Measurements from ENCODE around the gene DIP2C.
"Not testable (repeated sequence)": the region's sequence is repeated elsewhere in the genome, so short reads cannot be mapped to it uniquely, and the experiment has no call there.

DIP2C gene

DNA sequence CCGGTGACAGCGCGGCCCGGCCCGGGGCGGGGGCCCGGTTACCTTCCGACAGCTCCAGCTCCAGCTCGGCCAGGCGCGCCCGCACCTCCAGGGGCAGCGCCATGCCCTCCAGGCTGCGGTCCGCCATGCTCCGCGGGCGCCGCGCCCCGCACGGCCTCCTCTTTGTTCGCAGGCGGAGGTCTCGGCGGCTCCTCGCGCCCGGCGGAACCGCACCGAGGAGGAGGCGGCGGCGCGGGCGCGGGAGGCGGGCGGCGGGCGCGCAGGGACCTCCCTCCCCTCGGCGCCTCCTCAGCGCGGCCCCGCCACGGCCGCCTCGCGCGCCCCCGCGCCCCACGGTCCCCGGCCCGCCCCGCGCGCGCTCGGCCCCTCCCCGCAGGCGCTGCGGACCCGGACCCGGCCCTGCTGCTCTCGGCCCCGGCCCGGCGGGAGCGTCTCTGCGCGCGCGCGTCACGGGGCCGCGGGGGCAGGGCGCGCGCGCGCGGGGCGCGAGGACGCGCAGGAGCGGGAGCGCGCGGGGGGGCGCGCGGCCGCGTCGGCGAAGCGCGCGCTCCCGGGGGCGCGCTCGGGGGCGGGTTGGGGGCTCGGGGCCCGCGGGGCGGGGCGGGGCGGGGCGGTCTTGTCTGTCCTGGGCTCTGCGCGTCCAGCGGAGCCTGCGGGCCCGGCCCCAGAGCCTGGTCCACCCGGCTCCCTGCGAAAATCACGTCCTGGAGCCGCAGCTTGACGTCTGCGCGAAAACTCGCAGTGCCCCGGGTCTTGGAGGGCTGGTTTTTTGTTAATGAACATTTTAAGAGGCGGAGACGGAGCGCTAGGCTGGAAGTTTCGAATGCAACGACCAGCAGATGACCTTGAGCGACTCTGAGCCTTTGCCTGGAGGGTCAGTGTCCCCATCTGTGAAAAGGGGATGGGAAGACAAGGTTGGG, at the start of gene DIP2C:
TSS of gene DIP2C (minus strand) at position 217 of the 920 bp plus-strand sequence. CDS start at position 127, 90 bp downstream.
- peak; percentile 55 for DNase-seq (ENCODE audit: low read depth, low spot score)

DNA sequence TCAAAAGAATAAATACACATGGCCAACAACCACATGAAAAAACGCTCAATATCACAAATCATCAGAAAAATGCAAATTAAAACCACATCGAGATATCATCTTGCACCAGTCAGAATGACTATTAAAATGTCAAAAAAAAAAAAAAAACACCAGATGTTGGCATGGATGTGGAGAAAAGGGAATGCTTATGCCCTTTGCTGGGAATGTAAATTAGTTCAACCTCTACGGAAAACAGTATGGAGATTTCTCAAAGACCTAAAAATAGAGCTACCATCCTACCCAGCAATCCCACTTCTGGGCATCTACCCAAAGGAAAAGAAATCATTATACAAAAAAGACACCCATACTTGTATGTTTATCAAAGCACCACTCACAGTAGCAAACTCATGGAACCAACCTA, 45.0 kb upstream of the DIP2C start:
- no peak for DNase-seq (ENCODE audit: low read depth, low spot score)

DNA sequence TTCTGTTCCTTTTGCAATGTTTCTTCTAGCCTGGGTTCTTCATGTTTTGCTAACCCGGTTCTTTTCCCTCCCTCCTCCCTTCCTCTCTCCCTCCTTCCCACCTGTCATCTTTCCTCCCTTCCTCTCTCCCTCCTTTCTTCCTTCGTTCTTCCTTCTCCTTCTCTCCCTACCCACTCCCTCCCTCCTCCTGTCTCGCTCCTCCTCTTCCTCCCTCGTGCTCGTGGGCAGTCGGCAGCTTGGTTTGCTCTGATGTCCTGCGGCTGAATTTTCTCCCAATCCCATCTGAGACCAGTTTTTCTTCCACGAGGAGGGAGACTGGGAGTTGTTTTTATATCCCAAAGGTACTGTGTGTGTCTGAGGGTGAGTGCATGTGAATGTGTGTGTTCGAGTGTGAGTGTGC, 43.6 kb upstream of the DIP2C start:
- DNase-seq (ENCODE audit: low read depth, low spot score): no peak

GRCh38 chr10:729213-729612, 39.7 kb upstream of the DIP2C start:
- no peak for DNase-seq (ENCODE audit: low read depth, low spot score)

GRCh38 chr10:728603-729002, 39.1 kb upstream of the DIP2C start:
- DNase-seq (ENCODE audit: low read depth, low spot score): no peak

DNA sequence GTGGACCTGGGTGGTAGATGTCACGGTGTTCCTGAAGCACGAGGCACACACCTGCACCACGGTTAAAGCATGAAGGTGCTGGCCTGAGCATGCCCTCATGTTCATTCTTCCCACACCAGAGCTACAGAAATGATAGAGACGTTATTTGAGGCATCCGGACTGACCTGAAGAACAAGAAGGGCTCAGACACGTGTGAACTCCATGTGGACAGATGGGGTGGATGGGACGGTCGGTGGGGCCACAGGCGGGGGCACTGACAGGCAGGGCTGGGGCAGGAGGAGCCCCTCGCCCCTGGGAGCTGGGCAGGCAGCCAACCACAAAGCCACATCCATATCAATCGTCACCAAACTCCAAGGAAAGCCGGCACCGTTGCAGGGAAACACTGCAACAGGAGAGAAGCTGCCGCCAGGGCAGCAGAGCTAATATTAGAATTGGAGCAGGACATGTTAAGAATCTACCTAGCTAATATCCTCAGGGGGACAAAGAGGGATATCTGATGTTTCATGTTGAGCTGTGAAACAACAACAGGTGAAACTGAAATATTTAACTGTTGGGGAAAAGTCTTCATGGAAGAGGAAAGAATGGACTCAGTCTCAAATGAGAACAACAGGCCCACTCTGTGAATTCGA, 37.8 kb upstream of the DIP2C start:
- DNase-seq (ENCODE audit: low read depth, low spot score): no peak

DNA sequence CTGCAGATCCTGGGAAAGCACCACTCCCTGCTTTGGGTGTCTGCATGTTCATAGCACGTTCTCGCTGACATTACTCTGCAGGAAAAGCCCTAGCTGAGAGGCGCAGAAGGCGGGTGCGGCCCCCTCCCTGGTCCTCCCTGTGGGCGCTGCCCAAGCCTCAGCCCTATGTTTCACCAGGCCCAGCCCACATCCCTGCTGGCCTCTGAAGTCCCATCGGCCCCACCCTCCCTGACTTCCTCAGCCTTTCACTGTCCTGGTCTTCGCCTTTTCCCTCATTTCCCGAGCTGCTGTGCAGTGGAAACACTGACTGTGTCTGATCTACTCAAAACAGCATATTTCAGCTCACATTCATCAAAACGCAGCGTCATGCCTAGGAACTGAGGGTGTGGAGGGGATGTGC, 36.3 kb upstream of the DIP2C start:
- no peak for DNase-seq (ENCODE audit: low read depth, low spot score)

GRCh38 chr10:725302-725701, 35.8 kb upstream of the DIP2C start:
- DNase-seq (ENCODE audit: low read depth, low spot score): no peak

GRCh38 chr10:723973-724372, 34.5 kb upstream of the DIP2C start:
- DNase-seq (ENCODE audit: low read depth, low spot score): no peak

GRCh38 chr10:722281-723060, 33.0 kb upstream of the DIP2C start:
- DNase-seq (ENCODE audit: low read depth, low spot score): no peak

DNA sequence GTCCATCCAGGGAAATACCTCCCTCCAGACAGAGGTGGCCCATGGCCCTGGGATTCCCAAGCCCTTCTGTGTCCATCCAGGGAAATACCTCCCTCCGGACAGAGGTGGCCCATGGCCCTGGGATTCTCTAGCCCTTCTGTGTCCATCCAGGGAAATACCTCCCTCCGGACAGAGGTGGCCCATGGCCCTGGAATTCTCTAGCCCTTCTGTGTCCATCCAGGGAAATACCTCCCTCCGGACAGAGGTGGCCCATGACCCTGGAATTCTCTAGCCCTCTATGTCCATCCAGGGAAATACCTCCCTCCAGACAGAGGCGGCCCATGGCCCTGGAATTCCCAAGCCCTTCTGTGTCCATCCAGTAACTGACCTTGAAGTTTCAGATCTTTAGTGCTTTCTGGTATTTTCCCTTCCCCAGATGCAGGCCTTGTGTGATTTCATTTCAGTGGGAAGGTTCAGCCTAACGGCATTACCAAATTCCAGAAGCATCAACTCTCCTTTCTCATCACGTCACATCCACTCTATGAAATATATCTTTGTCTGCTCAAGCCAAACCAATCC, 28.8 kb upstream of the DIP2C start:
- no peak for DNase-seq (ENCODE audit: low read depth, low spot score)

DNA sequence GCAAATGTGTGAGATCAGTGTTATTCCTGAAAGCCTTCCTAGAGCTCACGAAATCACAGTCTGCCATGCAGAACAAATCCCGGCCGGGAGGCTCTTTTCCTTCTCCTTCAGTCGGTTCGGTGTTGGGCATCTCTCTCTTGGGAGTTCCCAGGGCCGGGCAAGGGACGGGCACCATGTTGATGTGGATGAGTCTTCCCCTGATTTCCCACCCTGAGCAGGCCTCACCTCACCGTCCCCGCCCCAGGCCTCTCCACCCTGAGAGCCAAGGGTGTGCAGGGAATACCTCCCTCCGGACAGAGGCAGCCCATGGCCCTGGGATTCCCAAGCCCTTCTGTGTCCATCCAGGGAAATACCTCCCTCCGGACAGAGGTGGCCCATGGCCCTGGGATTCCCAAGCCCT, 28.0 kb upstream of the DIP2C start:
- DNase-seq (ENCODE audit: low read depth, low spot score): no peak

DNA sequence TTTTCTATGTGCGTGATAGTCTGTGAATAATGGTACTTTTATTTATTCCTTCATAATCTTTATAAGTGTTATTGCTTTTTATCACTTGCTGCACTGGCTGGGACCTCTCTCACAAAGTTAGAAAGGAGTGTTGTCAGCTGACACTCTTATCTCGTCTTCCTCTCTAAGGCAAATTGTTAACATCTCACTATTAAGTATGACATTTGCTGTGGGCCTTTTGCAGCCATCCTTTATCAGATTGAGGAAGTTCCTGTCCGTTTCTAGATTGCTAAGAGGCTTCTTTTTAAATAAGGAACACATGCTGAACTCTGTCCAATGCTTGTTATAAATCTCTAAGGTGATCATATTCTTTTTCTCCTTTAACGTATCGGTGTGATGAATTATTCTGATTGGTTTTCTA, 27.4 kb upstream of the DIP2C start:
- DNase-seq (ENCODE audit: low read depth, low spot score): no peak

DNA sequence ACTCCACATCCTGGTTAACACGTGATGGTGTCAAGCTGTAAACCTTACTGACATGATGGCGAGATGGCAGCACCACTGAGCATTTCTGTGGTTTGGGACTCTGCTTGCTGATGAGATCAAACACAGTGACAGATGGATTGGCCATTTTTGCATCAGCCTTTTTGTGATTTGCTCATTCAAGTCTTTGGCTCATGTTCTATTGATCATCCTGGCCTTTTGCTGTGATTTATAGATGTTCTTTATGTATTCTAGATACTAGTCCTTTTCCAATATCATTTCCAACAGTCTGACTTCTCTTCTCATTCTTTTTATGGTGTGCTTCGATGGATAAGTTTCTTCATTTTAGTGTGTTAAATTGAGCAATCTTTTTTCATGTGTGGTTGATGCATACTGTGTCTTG, 24.7 kb upstream of the DIP2C start:
- no peak for DNase-seq (ENCODE audit: low read depth, low spot score)

GRCh38 chr10:712575-712974, 23.1 kb upstream of the DIP2C start:
- no peak for DNase-seq (ENCODE audit: low read depth, low spot score)

DNA sequence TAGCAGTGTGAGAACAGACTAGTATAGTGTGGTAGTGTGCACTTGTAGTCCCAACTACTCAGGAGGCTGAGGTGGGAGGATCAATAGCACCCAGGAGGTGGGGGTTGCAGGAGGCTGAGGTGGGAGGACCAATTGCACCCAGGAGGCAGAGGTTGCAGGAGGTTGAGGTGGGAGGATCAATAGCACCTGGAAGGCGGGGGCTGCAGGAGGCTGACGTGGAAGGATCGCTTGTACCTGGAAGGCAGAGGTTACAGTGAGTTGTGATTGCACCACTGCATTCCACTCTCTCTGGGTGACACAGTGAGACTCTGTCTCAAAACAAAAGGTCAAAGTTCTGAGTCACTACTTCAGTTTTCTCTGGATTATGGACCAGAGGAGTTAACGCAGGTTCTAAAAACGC, 22.6 kb upstream of the DIP2C start:
- no peak for DNase-seq (ENCODE audit: low read depth, low spot score)

DNA sequence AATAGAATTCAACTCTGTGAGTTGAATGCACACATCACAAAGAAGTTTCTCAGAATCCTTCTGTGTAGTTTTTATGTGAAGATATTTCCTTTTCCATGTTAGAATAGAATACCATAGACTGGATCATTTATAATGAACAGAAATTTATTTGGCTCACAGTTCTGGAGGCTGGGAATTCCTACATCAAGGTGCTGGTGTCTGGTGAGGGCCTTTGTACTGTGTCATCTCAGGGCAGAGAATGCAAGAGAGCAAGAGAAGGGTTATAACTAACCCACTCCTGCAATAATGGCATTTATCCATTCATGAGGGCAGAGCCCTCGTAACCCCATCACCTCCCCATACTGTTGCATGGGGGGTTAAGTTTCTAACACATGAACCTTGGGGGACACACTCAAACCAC, 18.4 kb upstream of the DIP2C start:
- DNase-seq (ENCODE audit: low read depth, low spot score): no peak

DNA sequence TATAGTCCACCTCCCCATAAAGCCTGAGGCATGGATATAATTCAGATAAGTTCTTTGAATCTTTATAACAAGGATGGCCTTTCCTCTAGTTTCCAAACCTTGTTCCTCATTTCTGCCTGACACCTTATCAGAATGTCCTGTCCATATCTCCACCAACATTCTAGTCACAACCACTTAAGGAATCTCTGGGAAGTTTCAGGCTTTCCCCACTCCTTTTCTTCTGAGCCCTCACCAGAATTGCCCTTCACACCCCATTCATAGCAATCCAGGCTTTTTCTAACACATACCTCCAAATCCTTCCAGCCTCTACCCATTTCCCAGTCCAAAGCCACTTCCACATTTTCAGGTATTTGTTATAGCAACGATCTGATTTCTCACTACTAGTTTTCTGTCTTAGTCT, 18.0 kb upstream of the DIP2C start:
- no peak for DNase-seq (ENCODE audit: low read depth, low spot score)

DNA sequence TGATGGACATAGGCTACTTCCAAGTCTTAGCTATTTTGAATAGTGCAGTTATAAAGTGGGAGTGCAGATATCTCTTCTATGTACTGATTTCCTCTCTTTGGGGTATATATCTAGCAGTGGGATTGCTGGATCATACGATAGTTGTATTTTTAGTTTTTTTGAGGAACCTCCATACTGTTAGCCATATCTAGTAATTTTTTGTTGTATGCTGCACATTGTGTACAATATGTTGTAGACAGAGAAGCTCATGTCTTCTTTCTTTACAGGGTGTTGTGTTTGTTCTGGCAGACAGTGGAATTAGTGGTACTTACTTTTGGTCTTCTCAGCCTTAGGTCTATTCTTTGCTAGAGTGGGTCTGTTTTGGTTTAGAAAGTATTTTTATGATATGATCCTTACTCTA, 13.7 kb upstream of the DIP2C start:
- DNase-seq (ENCODE audit: low read depth, low spot score): no peak

DNA sequence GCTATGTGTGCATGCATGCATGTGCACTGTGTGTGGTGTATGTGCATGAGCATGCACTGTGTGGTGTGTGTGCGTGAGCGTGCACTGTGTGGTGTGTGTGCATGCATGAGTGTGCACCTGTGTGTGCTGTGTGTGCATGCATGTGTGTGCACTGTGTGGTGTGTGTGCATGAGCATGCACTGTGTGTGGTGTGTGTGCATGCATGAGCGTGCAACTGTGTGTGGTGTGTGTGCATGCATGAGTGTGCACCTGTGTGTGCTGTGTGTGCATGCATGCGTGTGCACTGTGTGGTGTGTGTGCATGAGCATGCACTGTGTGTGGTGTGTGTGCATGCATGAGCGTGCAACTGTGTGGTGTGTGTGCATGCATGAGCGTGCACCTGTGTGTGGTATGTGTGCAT, 10.7 kb upstream of the DIP2C start:
- not testable (repeated sequence) for DNase-seq (ENCODE audit: low read depth, low spot score)

GRCh38 chr10:697097-697875, 7.8 kb upstream of the DIP2C start:
- DNase-seq (ENCODE audit: low read depth, low spot score): no peak

Data from ELF-1 (cell line).